Gastrocnemius medialis (tissue), 4 donors: ENCODE measurements around the gene DYNLRB2. TPM values are rescaled to one million over a fixed set of nuclear protein-coding genes. Genes with fewer than 3 reads are reported as not detected.

Source experiments
- ATAC-seq, 2 donors: fragments of 150-250 bp; one replicate each; pipeline ENCODE4 v1.9.1; 2016
- DNase-seq, 2 donors: peaks; one replicate each; pipeline ENCODE4 v3.0.0-alpha.2; 2019
- H3K27ac ChIP-seq, 4 donors: fragments of 200-600 bp; sonication (generic); 1 replicate in 1 of 4; 2 replicates in 3 of 4; pipeline ENCODE4 v1.5.1; 2016 to 2018; ENCODE audit warnings: mild to moderate bottlenecking in 2 of 4, moderate library complexity in 1 of 4
- H3K27me3 ChIP-seq, 3 donors: fragments of 200-600 bp; sonication (generic) in 2 of 3; 1 replicate in 1 of 3; 2 replicates in 2 of 3; pipeline versions ENCODE4 v1.5.1 to v1.6.0; 2016 to 2019; ENCODE audit warnings: mild to moderate bottlenecking in 1 of 3, moderate library complexity in 1 of 3
- H3K36me3 ChIP-seq, 2 donors: fragments of 200-600 bp; sonication (generic) in 1 of 2; one replicate each; pipeline ENCODE4 v1.5.1; 2017 to 2018
- H3K4me1 ChIP-seq, 2 donors: fragments of 200-600 bp; sonication (generic) in 1 of 2; one replicate each; pipeline ENCODE4 v1.5.1; 2016 to 2017; ENCODE audit warnings: mild to moderate bottlenecking in 2 of 2
- H3K4me3 ChIP-seq, 4 donors: fragments of 200-600 bp; sonication (generic) in 3 of 4; 1 replicate in 1 of 4; 2 replicates in 3 of 4; pipeline ENCODE4 v1.5.1; 2016 to 2019; ENCODE audit warnings: mild to moderate bottlenecking in 2 of 4
- H3K9me3 ChIP-seq, 3 donors: fragments of 200-600 bp; sonication (generic) in 2 of 3; 1 replicate in 1 of 3; 2 replicates in 2 of 3; pipeline ENCODE4 v1.5.1; 2016 to 2019
- POLR2A ChIP-seq, 2 donors: fragments of 450-650 bp; IDR thresholded peaks; one replicate each; pipeline ENCODE4 v1.6.1; 2017; ENCODE audit warnings: antibody characterized with exemption in 2 of 2, mild to moderate bottlenecking in 2 of 2, moderate library complexity in 2 of 2
- in situ Hi-C, 4 donors: fragments of 200-750 bp; cut with MboI; loops; one replicate each; pipeline versions ENCODE4 v1.15.0 to v1.8.0; 2017; ENCODE audit warnings: low sequenced_read_pairs in 4 of 4
- intact Hi-C: fragments of 100-400 bp; cut with DNase I; formaldehyde crosslinking; loops from one replicate; pipeline ENCODE4 v1.15.1; 2023; ENCODE audit warnings: low total_unique reads
- total RNA-seq, 4 donors: library from RNA; depleted of rRNA; stranded (reverse); fragments of >200 nt; gene quantifications; one replicate each; pipeline versions ENCODE4 v1.1.0 to v1.2.3, GENCODE V29; 2016
- TF ChIP-seq, protein P1 (sequence below), 5 experiments: fragments of 450-650 bp in 3 of 5; fragments of 200-600 bp in 2 of 5; sonication (generic) in 2 of 5; IDR thresholded peaks in 4 of 5; conservative IDR thresholded peaks in 1 of 5; 1 replicate in 4 of 5; 2 replicates in 1 of 5; pipeline ENCODE4 v1.5.1; 2016 to 2019; ENCODE audit warnings: antibody characterized with exemption in 5 of 5, mild to moderate bottlenecking in 3 of 5, moderate library complexity in 3 of 5

DYNLRB2 gene
- total RNA-seq, 4 donors from 2014 or later: not detected

DNA sequence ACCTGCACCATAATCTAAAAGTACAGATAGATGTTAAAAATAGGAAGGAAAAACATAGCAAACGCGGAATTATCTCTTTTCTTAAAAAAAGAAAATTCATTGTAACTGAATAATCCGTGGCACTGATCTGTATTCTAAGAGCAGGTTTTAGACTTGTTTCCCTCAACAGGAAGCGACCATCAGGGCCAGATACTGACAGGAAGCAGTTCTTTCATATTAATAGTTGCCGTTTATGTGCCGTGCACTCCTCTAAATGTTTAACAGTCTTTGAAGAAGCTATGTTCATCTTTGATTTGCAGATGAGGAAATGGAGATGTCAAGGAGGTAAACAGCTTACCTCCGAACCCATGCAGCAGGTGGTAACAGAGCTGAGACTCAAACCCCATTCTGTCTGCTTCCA lies 23.6 kb downstream of the DYNLRB2 start:
- Histone ChIP-seq H3K4me3 (no peak overlapping the region), H3K27me3 (peaks cover 0 to 7% (median 0%) of the 10 kb centered on the region in 3 donors), H3K36me3 (no peaks in the 10 kb centered on the region), H3K9me3 (no peaks in the 10 kb centered on the region), H3K27ac (no peak overlapping the region), H3K4me1 (no peaks in the 10 kb centered on the region)
- in situ Hi-C loops: no loop called here
- ATAC-seq (no peak), DNase-seq (no peak)
- TF ChIP-seq POLR2A (IDR thresholded peaks at IDR 0.05): no peak
- TF ChIP-seq, protein P1, sequence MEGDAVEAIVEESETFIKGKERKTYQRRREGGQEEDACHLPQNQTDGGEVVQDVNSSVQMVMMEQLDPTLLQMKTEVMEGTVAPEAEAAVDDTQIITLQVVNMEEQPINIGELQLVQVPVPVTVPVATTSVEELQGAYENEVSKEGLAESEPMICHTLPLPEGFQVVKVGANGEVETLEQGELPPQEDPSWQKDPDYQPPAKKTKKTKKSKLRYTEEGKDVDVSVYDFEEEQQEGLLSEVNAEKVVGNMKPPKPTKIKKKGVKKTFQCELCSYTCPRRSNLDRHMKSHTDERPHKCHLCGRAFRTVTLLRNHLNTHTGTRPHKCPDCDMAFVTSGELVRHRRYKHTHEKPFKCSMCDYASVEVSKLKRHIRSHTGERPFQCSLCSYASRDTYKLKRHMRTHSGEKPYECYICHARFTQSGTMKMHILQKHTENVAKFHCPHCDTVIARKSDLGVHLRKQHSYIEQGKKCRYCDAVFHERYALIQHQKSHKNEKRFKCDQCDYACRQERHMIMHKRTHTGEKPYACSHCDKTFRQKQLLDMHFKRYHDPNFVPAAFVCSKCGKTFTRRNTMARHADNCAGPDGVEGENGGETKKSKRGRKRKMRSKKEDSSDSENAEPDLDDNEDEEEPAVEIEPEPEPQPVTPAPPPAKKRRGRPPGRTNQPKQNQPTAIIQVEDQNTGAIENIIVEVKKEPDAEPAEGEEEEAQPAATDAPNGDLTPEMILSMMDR (IDR thresholded peaks at IDR 0.05 in 4 of 5, conservative IDR thresholded peaks at IDR 0.05 in 1 of 5): no peak
- intact Hi-C loops: no loop called here

DNA sequence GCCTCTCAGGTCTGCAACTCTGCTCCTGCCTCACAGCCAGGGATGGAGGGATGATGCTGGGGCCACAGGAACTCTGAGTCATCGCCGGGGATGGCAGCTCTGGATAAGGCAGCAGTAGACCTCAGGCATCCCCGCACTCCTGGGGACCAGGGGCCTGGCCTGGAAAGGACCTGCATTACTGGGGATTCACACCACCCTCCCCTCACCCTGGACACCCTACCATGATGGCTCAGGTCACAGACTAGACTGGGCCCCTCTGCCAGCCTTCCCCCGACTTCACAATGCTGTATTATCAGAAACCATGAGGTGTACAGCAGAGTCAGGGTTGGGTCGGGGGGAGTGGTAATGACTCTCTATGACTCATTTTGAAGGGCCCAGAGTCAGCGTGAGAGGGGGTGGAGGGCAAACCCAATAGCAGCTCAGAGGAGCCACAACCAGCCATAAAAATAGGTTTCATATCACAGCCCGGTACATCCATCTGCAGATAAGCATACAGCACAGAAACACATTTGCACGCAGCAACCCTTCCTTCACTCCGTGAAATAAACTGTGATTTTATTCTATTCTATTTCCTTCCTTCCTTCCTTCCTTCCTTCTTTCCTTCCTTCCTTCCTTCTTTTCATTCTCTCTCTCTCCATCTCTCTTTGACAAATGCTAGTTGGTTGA lies 28.8 kb downstream of the DYNLRB2 start:
- no peaks in the 10 kb centered on the region for H3K36me3 ChIP-seq
- DNase-seq: no peak
- no peaks in the 10 kb centered on the region for H3K9me3 ChIP-seq
- peaks cover 0 to 2% (median 0%) of the 10 kb centered on the region in 3 donors for H3K27me3 ChIP-seq
- intact Hi-C loops: no loop called here
- ATAC-seq: no peak
- H3K4me3 ChIP-seq: no peak overlapping the region
- no peak overlapping the region for H3K27ac ChIP-seq
- no peaks in the 10 kb centered on the region for H3K4me1 ChIP-seq
- TF ChIP-seq, protein P1 (IDR thresholded peaks at IDR 0.05 in 4 of 5, conservative IDR thresholded peaks at IDR 0.05 in 1 of 5): no peak
- TF ChIP-seq POLR2A (IDR thresholded peaks at IDR 0.05): no peak
- in situ Hi-C loops: no loop called here

DNA sequence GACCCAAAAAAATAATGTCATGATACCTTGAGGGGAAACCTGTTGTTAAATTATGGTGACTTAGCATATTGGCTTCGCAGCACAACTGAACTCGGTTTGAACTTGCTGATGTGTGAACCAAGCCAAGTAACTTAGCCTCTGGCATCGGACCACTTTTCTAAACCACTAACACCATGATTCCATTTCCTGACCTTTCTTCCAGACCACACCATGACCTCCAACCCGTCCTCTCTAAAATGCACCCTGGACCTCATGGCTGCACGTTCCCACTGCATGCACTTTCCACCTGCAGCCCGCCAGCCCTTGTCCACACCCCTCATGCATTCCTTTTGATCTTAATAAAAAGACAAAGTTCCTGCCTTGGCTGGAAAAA lies 29.3 kb downstream of the DYNLRB2 start:
- intact Hi-C loops (no loop called here), in situ Hi-C loops (no loop called here)
- Histone ChIP-seq H3K4me3 (no peak overlapping the region), H3K9me3 (no peaks in the 10 kb centered on the region), H3K27ac (no peak overlapping the region), H3K27me3 (no peaks in the 10 kb centered on the region), H3K4me1 (no peaks in the 10 kb centered on the region), H3K36me3 (no peaks in the 10 kb centered on the region)
- ATAC-seq: no peak
- DNase-seq: no peak
- TF ChIP-seq, protein P1 (IDR thresholded peaks at IDR 0.05 in 4 of 5, conservative IDR thresholded peaks at IDR 0.05 in 1 of 5): no peak
- TF ChIP-seq POLR2A (IDR thresholded peaks at IDR 0.05): no peak

DNA sequence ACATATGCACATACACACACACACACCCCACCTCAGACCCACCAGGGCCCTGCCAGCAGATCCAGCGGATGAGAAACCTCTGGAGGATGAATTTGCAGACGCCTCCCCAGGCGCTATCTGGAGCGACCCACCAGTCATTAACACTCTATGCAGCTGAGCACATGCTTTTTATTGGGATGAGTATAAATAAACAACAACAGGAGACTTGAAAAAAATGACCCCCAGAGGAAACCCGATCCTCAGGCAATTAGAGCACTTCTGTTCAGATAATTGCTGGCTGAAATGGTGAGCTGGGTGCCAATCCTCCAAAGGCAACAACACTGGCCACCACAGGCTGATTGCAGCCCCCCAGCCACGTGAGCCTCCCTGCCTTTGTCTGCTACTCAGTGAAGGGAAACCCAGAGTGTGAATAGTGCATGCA lies 32.9 kb downstream of the DYNLRB2 start:
- no peaks in the 10 kb centered on the region for H3K27me3 ChIP-seq
- intact Hi-C loops: no loop called here
- TF ChIP-seq POLR2A (IDR thresholded peaks at IDR 0.05): no peak
- TF ChIP-seq, protein P1 (IDR thresholded peaks at IDR 0.05 in 4 of 5, conservative IDR thresholded peaks at IDR 0.05 in 1 of 5): no peak
- no peak overlapping the region for H3K4me3 ChIP-seq
- in situ Hi-C loops: no loop called here
- H3K36me3 ChIP-seq: no peaks in the 10 kb centered on the region
- H3K27ac ChIP-seq: no peak overlapping the region
- H3K4me1 ChIP-seq: no peaks in the 10 kb centered on the region
- no peaks in the 10 kb centered on the region for H3K9me3 ChIP-seq
- no peak for ATAC-seq
- no peak for DNase-seq
